Omental fat pad (tissue), 4 donors: Measurements from ENCODE around the gene DES. TPM values are rescaled to one million over a fixed set of nuclear protein-coding genes. Genes with fewer than 3 reads are reported as not detected.
A peak's percentile ranks its signal among the peaks of the same experiment; 100 is the strongest.

Experiments used
- ATAC-seq: fragments of 150-250 bp; one replicate; pipeline ENCODE4 v1.9.1; 2016; ENCODE audit warnings: mild to moderate bottlenecking, moderate library complexity; ENCODE audit not compliant: low FRiP score
- DNase-seq: peaks from one replicate; pipeline ENCODE4 v3.0.0-alpha.2; 2019; ENCODE audit warnings: low spot score
- CTCF ChIP-seq, 3 donors: fragments of 450-650 bp; IDR thresholded peaks; one replicate each; pipeline ENCODE4 v1.5.1; 2016 to 2017; ENCODE audit warnings: antibody characterized with exemption in 3 of 3, mild to moderate bottlenecking in 3 of 3, moderate library complexity in 2 of 3
- total RNA-seq, 4 donors: library from RNA; depleted of rRNA; stranded (reverse); fragments of >200 nt; gene quantifications; one replicate each; pipeline ENCODE4 v1.1.0, GENCODE V29; 2016

DES gene
- total RNA-seq, 4 donors from 2014 or later = 39.4 to 292 (median 182) TPM

DNA sequence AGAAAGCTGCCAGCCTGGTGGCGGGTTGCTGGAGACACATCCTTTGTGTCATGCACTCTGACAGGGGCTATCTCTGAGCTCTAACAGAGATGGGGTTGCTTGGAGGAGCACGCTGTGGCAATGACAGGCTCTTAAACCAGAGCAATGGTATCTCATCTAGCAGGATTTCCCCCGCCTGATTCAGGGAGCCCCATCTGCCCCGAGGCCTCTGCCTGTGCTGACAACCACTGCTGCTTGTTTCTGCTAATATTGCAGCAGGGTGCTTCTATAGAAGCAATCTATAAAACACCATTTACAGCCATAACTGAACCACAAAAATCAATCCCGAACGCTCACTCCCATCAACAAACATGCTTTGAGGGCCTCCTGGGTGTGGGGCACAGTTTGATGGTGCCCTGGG is 17.6 kb upstream of the DES start:
- TF ChIP-seq CTCF (IDR thresholded peaks at IDR 0.05) = no peak
- DNase-seq = no peak

GRCh38 chr2:219401606-219402005 is 16.6 kb upstream of the DES start:
- DNase-seq = no peak
- ATAC-seq = no peak
- TF ChIP-seq CTCF (IDR thresholded peaks at IDR 0.05) = no peak

More for the DNA sequence above, 17.6 kb upstream of the DES start:
- no peak for ATAC-seq

- ATAC-seq (peak; percentile 92), DNase-seq (no peak)
- peak in 1 of 3 donors; percentile 37 for TF ChIP-seq CTCF (IDR thresholded peaks at IDR 0.05)
Observed at GRCh38 chr2:219402665-219403515, 15.3 kb upstream of the DES start.

DNA sequence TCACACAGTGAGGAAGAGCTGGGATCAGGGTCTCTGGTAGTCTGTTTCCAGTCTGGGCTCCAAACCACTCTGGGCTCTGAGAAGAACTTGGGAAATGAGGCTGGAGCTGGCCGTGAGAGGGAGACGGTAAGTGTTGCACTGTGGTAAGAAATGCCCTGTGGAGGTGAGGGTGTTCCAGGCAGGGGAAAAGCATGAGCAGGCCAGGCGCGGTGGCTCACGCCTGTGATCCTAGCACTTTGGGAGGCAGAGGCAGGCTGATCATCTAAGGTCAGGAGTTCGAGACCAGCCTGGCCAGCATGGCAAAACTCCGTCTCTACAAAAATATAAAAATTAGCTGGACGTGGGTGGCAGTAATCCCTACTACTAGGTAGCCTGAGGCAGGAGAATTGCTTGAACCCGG is 14.3 kb upstream of the DES start:
- TF ChIP-seq CTCF (IDR thresholded peaks at IDR 0.05) = no peak
- ATAC-seq (no peak), DNase-seq (no peak)

GRCh38 chr2:219404291-219404910 is 13.8 kb upstream of the DES start:
- no peak for ATAC-seq
- no peak for DNase-seq

GRCh38 chr2:219404954-219405353 is 13.2 kb upstream of the DES start:
- TF ChIP-seq CTCF (IDR thresholded peaks at IDR 0.05) = no peak
- ATAC-seq = no peak
- DNase-seq = no peak

More at GRCh38 chr2:219404291-219404910, 13.8 kb upstream of the DES start:
- no peak for TF ChIP-seq CTCF (IDR thresholded peaks at IDR 0.05)
